Body of pancreas (tissue), 4 donors: ENCODE results near the gene HSD17B1. TPM values are rescaled to one million over a fixed set of nuclear protein-coding genes. Genes with fewer than 3 reads are reported as not detected.
A peak's percentile ranks its signal among the peaks of the same experiment; 100 is the strongest.

ENCODE experiments used
- ATAC-seq: fragments of 150-250 bp; one replicate; pipeline ENCODE4 v1.9.1; 2016
- DNase-seq, 4 donors: peaks; one replicate each; pipeline ENCODE4 v3.0.0-alpha.2; 2019
- H3K27ac ChIP-seq, 4 donors: fragments of 200-600 bp; sonication (generic); 1 replicate in 3 of 4; 2 replicates in 1 of 4; pipeline versions ENCODE4 v1.5.1 to v1.6.1; 2016 to 2019; ENCODE audit warnings: mild to moderate bottlenecking in 1 of 4, mixed read lengths in 1 of 4, moderate library complexity in 1 of 4
- H3K27me3 ChIP-seq, 2 donors: fragments of 200-600 bp; sonication (generic); one replicate each; pipeline ENCODE4 v1.6.0; 2016; ENCODE audit warnings: mild to moderate bottlenecking in 1 of 2
- H3K36me3 ChIP-seq, 2 donors: fragments of 200-600 bp; sonication (generic); replicated peaks in 1 of 2; 2 replicates each; pipeline ENCODE4 v1.5.1; 2016; ENCODE audit warnings: low read depth in 2 of 2; ENCODE audit not compliant: insufficient read depth in 1 of 2
- H3K4me1 ChIP-seq: fragments of 200-600 bp; sonication (generic); one replicate; pipeline ENCODE4 v1.6.0; 2016
- H3K4me3 ChIP-seq, 2 donors: fragments of 200-600 bp; sonication (generic); 1 replicate in 1 of 2; 2 replicates in 1 of 2; pipeline ENCODE4 v1.5.1; 2016 to 2019
- H3K9me3 ChIP-seq, 3 donors: fragments of 200-600 bp; sonication (generic); 1 replicate in 2 of 3; 2 replicates in 1 of 3; pipeline ENCODE4 v1.5.1; 2016
- CTCF ChIP-seq, 7 experiments: fragments of 450-650 bp in 4 of 7; fragments of 200-600 bp in 3 of 7; sonication (generic) in 3 of 7; IDR thresholded peaks; one replicate each; pipeline ENCODE4 v1.5.1; 2016 to 2019; ENCODE audit warnings: antibody characterized with exemption in 7 of 7
- POLR2A ChIP-seq, 3 donors: fragments of 450-650 bp; IDR thresholded peaks; one replicate each; pipeline ENCODE4 v1.6.1; 2016; ENCODE audit warnings: antibody characterized with exemption in 3 of 3, mild to moderate bottlenecking in 2 of 3
- WGBS, 2 donors: methylation state at CpG; one replicate each; pipeline ENCODE4 v1.1.5; 2017; 5-methylcytosine and 5-hydroxymethylcytosine counted together
- intact Hi-C: fragments of 100-400 bp; cut with DNase I; formaldehyde crosslinking; loops from one replicate; pipeline ENCODE4 v1.15.1; 2023
- total RNA-seq, 2 donors: library from RNA; depleted of rRNA; stranded (reverse); fragments of >200 nt; gene quantifications; one replicate each; pipeline ENCODE4 v1.1.0, GENCODE V29; 2016

Gene HSD17B1
- total RNA-seq, 2 donors from 2014 or later: 0.78 to 9.2 TPM

GRCh38 chr17:42571435-42572225 lies 18.9 kb downstream of the HSD17B1 start:
- TF ChIP-seq CTCF (IDR thresholded peaks at IDR 0.05) (no peak), POLR2A (IDR thresholded peaks at IDR 0.05) (no peak)
- ATAC-seq (no peak), DNase-seq (peak; percentile 59 to 84 (median 80))
- peaks cover 7 to 29% of the 10 kb centered on the region in 2 donors for H3K36me3 ChIP-seq
- H3K27ac ChIP-seq: peak overlapping the region; percentile 15 to 56 (median 26)
- no peaks in the 10 kb centered on the region for H3K27me3 ChIP-seq
- H3K9me3 ChIP-seq: no peaks in the 10 kb centered on the region
- intact Hi-C loops: no loop called here
- H3K4me1 ChIP-seq: peaks cover 43% of the 10 kb centered on the region
- no peak overlapping the region for H3K4me3 ChIP-seq
- WGBS, 2 donors: 19 to 30% methylated on average over 12 of the region's 12 CpGs

- Histone ChIP-seq H3K27me3 (no peaks in the 10 kb centered on the region), H3K4me3 (no peak overlapping the region), H3K4me1 (peaks cover 43% of the 10 kb centered on the region), H3K9me3 (no peaks in the 10 kb centered on the region), H3K36me3 (peaks cover 7 to 29% of the 10 kb centered on the region in 2 donors), H3K27ac (no peak overlapping the region)
- intact Hi-C loops: no loop called here
- TF ChIP-seq CTCF (IDR thresholded peaks at IDR 0.05) (no peak), POLR2A (IDR thresholded peaks at IDR 0.05) (no peak)
- WGBS, 2 donors: 78 to 81% methylated on average over 4 of the region's 4 CpGs
- DNase-seq (no peak), ATAC-seq (no peak)
Measured at GRCh38 chr17:42573095-42573494, 20.4 kb downstream of the HSD17B1 start.

GRCh38 chr17:42574463-42574862 lies 21.7 kb downstream of the HSD17B1 start:
- no peak for ATAC-seq
- no peak for TF ChIP-seq POLR2A (IDR thresholded peaks at IDR 0.05)
- no peak for TF ChIP-seq CTCF (IDR thresholded peaks at IDR 0.05)
- Histone ChIP-seq H3K27me3 (no peaks in the 10 kb centered on the region), H3K36me3 (peaks cover 7 to 23% of the 10 kb centered on the region in 2 donors), H3K9me3 (no peaks in the 10 kb centered on the region), H3K4me1 (peaks cover 40% of the 10 kb centered on the region), H3K27ac (no peak overlapping the region), H3K4me3 (no peak overlapping the region)
- DNase-seq: no peak
- 74 to 85% methylated on average over 3 of the region's 3 CpGs for whole genome bisulfite sequencing, 2 donors
- intact Hi-C loops: no loop called here

- no peak for TF ChIP-seq CTCF (IDR thresholded peaks at IDR 0.05)
- Histone ChIP-seq H3K27me3 (no peaks in the 10 kb centered on the region), H3K36me3 (peaks cover 9 to 22% of the 10 kb centered on the region in 2 donors), H3K4me3 (peak overlapping the region in 1 of 2 donors; percentile 43), H3K27ac (peak overlapping the region; percentile 45 to 92 (median 75)), H3K4me1 (peaks cover 24% of the 10 kb centered on the region), H3K9me3 (no peaks in the 10 kb centered on the region)
- intact Hi-C loops: loop anchor here (5.0 kb wide), 1 partner anchor 105 kb away; the partner anchor contains the start of genes CCR10 and CNTNAP1
- 6 to 7% methylated on average over 5 to 18 of the region's 18 CpGs for WGBS, 2 donors
- DNase-seq (no peak), ATAC-seq (no peak)
Measured at GRCh38 chr17:42577140-42577531, 24.4 kb downstream of the HSD17B1 start.
